HG02610 (cell line): ENCODE results near the gene WWTR1.

Experiments
- ATAC-seq: cut with Tn5 transposase; IDR thresholded peaks from one replicate; pipeline ENCODE4 v1.9.1; 2021; ENCODE audit warnings: mild to moderate bottlenecking, moderate library complexity; ENCODE audit not compliant: unreplicated experiment

WWTR1 gene

GRCh38 chr3:149475451-149476060 is 182.3 kb downstream of the WWTR1 start:
- ATAC-seq = no peak

DNA sequence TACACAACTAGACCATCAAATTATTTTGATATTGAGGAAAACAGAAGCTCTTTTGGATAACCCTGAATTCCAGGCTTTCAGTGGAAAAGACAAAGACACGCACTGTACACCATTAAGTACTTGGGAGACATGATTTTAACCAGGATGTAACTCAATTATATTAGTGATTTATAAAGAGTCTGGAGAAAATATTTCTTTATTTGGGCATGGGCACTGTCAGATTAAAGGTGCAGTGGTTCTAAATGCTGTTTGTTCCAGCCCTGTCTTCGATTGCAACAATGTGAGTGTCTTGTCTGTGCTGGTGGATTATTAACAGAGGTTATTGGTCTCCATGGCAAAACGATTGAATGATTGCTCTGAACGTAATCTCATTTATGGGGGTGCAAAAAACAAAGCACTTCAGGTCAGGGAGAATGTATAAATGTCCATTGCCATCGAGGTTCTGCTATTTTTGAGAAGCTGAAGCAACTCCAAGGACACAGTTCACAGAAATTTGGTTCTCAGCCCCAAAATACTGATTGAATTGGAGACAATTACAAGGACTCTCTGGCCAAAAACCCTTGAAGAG is 183.5 kb downstream of the WWTR1 start, which contains the start of gene TM4SF4:
Gene TM4SF4 (plus strand): TSS at position 448 of the 568 bp plus-strand sequence. CDS start 181 bp downstream, outside the sequence.
- no peak for ATAC-seq

DNA sequence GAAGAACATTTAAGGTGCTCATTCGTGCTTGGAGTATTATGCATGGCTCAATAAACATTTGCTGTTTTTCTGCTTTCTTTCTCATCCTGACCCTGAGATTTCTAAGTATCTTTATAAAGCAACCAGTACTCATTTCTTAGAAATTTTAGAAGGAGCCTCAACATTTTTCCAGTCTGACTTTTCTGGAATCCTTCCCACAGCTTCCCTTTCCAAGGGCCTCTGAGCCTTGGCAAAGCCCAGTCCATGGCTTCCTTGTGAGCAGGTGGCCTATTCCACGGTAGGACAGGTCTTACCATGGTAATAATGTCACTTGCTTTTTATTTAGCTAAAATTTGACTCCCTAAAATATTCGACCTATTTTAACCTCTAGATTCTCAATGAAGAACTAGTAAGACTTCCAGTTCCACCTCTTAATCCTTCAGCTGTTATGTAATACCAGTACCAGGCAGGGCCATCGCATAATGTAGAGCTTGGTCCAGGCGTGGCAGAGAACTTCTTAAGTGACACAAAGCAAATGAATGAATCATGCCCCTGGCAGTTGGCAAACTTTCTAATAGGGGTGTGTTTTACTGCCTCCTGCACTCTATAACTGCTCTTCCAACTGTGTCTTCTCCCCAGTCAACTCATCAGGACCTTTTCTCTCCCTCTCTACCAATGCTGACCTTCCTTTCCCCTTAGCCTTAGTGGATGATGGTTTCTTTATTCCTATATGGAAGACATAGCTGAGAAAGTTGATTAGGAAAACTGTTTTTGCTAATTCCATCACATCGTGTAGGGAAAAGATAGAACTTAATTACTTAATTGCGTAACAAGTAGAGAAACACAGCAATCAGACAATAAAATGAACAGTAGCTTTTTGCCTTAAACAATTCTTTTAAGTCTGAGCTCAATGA is 184.2 kb downstream of the WWTR1 start:
- ATAC-seq = no peak

DNA sequence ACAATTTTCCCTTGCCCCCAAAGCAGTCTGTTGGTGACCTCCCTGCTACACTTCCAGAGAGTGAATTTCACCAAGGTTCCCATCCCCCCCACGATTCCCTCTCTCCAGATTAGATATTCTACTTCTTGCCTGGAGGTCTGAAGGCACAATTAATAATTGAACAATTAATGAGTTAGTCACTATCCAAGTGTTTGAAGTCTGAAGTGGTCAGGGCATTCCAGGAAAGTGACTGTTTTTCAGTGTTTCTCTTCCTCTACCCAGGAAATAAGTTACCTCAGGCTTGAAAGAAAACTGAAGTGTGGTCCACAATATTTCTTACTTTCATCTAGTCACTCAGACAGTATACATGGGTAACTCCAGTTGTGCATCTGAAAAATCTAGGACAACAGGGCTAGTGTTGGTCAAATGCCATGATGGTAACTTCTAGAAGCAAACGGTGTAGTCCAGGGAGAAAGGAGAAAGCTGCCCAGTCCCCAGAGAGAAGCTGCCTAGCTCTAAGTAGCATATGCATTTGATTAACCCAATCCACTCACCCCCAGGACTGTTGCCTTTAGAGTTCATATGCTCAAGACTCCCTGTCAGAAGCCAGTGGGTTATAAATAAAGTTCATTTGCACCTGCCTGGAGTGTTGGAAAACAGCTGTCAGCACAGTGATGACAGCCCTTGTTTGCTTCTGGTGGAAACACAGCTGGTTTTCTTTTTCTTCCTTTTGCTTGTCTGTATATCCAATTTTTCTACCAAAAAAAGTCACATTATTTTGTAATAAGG is 185.6 kb downstream of the WWTR1 start:
- ATAC-seq = no peak

- ATAC-seq = no peak
Observed at GRCh38 chr3:149470381-149470780, 187.4 kb downstream of the WWTR1 start.

- peak; percentile 92 for ATAC-seq
Observed at GRCh38 chr3:149468504-149469212, 189.2 kb downstream of the WWTR1 start.
